SIG-M5 (cell line): Measurements from ENCODE around the gene ANGPTL4.
"Not testable (repeated sequence)": the region's sequence is repeated elsewhere in the genome, so short reads cannot be mapped to it uniquely, and the experiment has no call there.

Source experiments
- DNase-seq: peaks from one replicate; lab custom pipeline; 2025; lab: John Stamatoyannopoulos, UW

ANGPTL4 gene

GRCh38 chr19:8334458-8335342, 29.3 kb upstream of the ANGPTL4 start:
- no peak for DNase-seq

- DNase-seq: no peak
Observed at GRCh38 chr19:8335343-8336071, 28.4 kb upstream of the ANGPTL4 start.

GRCh38 chr19:8336072-8336569, 27.8 kb upstream of the ANGPTL4 start:
- DNase-seq: no peak

- DNase-seq: no peak
Observed at GRCh38 chr19:8336660-8337059, 27.3 kb upstream of the ANGPTL4 start.

- no peak for DNase-seq
Observed at GRCh38 chr19:8337728-8338127, 26.2 kb upstream of the ANGPTL4 start.

- DNase-seq: no peak
Observed at GRCh38 chr19:8338835-8339234, 25.1 kb upstream of the ANGPTL4 start.

GRCh38 chr19:8340341-8341096, 23.4 kb upstream of the ANGPTL4 start:
- DNase-seq: no peak

GRCh38 chr19:8341504-8341903, 22.5 kb upstream of the ANGPTL4 start:
- not testable (repeated sequence) for DNase-seq

GRCh38 chr19:8342316-8342683, 21.7 kb upstream of the ANGPTL4 start:
- no peak for DNase-seq

- no peak for DNase-seq
Observed at GRCh38 chr19:8342684-8343482, 21.1 kb upstream of the ANGPTL4 start, which contains the start of gene KANK3. KANK3 (minus strand) TSS chr19:8343262; CDS start chr19:8337828, 5,434 bp downstream.

GRCh38 chr19:8343483-8343844, 20.5 kb upstream of the ANGPTL4 start:
- DNase-seq: no peak

- not testable (repeated sequence) for DNase-seq
Observed at GRCh38 chr19:8349629-8350372, 14.2 kb upstream of the ANGPTL4 start.

- DNase-seq: no peak
Observed at GRCh38 chr19:8352134-8352827, 11.7 kb upstream of the ANGPTL4 start.

GRCh38 chr19:8352845-8353244, 11.1 kb upstream of the ANGPTL4 start:
- DNase-seq: not testable (repeated sequence)

GRCh38 chr19:8355631-8356402, 8.1 kb upstream of the ANGPTL4 start:
- DNase-seq: no peak

- no peak for DNase-seq
Observed at GRCh38 chr19:8357007-8357521, 6.9 kb upstream of the ANGPTL4 start.

GRCh38 chr19:8358948-8359347, 5.0 kb upstream of the ANGPTL4 start:
- no peak for DNase-seq

- no peak for DNase-seq
Observed at GRCh38 chr19:8360196-8360595, 3.8 kb upstream of the ANGPTL4 start.
